NOMO-1 treated with DMSO at 0.1 percent for 48 hours (cell line): ENCODE measurements around the gene SCGB1C2.

Experiments used
- DNase-seq: peaks from one replicate; lab custom pipeline; 2025; ENCODE audit not compliant: unreplicated experiment; lab: John Stamatoyannopoulos, UW

Gene SCGB1C2

GRCh38 chr17:170130-170670, 32.8 kb downstream of the SCGB1C2 start:
- no peak for DNase-seq

- DNase-seq: no peak
Observed at GRCh38 chr17:171871-172270, 34.5 kb downstream of the SCGB1C2 start.

- no peak for DNase-seq
Observed at GRCh38 chr17:172401-172800, 35.0 kb downstream of the SCGB1C2 start.

- no peak for DNase-seq
Observed at GRCh38 chr17:173166-173911, 36.0 kb downstream of the SCGB1C2 start.

- DNase-seq: no peak
Observed at GRCh38 chr17:177155-177554, 39.8 kb downstream of the SCGB1C2 start.

- no peak for DNase-seq
Observed at GRCh38 chr17:177762-178161, 40.4 kb downstream of the SCGB1C2 start.

- no peak for DNase-seq
Observed at GRCh38 chr17:178292-179065, 41.1 kb downstream of the SCGB1C2 start.

GRCh38 chr17:179066-179432, 41.7 kb downstream of the SCGB1C2 start:
- DNase-seq: no peak

GRCh38 chr17:179781-180380, 42.5 kb downstream of the SCGB1C2 start:
- no peak for DNase-seq

GRCh38 chr17:180381-181244, 43.2 kb downstream of the SCGB1C2 start:
- DNase-seq: no peak

GRCh38 chr17:181245-182049, 44.1 kb downstream of the SCGB1C2 start, which contains the start of gene DOC2B:
TSS of gene DOC2B (minus strand) at chr17:181650. CDS start at chr17:181479, 171 bp downstream.
- no peak for DNase-seq

GRCh38 chr17:182050-182751, 44.8 kb downstream of the SCGB1C2 start:
- DNase-seq: no peak

GRCh38 chr17:183021-183420, 45.7 kb downstream of the SCGB1C2 start:
- no peak for DNase-seq

GRCh38 chr17:185445-186138, 48.2 kb downstream of the SCGB1C2 start:
- no peak for DNase-seq

- no peak for DNase-seq
Observed at GRCh38 chr17:187130-187529, 49.8 kb downstream of the SCGB1C2 start.
